Suppressor macrophage treated with lipopolysaccharide for 1 hour (primary cell): ENCODE results near the gene BCAP29.
"Not testable (repeated sequence)": the region's sequence is repeated elsewhere in the genome, so short reads cannot be mapped to it uniquely, and the experiment has no call there.

Experiments
- DNase-seq, 3 donors: peaks; one replicate each; pipeline ENCODE4 v3.0.0-alpha.2; 2020 to 2022

Gene BCAP29

GRCh38 chr7:107627002-107627401, 47.0 kb downstream of the BCAP29 start:
- no peak for DNase-seq

- DNase-seq: peak; percentile 26 to 43 (median 32)
Measured at GRCh38 chr7:107628461-107629064, 48.5 kb downstream of the BCAP29 start.

- no peak for DNase-seq
Measured at GRCh38 chr7:107630342-107630741, 50.3 kb downstream of the BCAP29 start.

- DNase-seq: peak in 1 of 3 donors; percentile 8
Measured at GRCh38 chr7:107631588-107632491, 51.8 kb downstream of the BCAP29 start.

GRCh38 chr7:107632492-107632865, 52.4 kb downstream of the BCAP29 start:
- DNase-seq: no peak

- peak; percentile 28 to 67 (median 62) for DNase-seq
Measured at GRCh38 chr7:107638594-107638993, 58.5 kb downstream of the BCAP29 start.

- not testable (repeated sequence) for DNase-seq
Measured at GRCh38 chr7:107639070-107639469, 59.0 kb downstream of the BCAP29 start.

- DNase-seq: no peak
Measured at GRCh38 chr7:107641676-107642075, 61.6 kb downstream of the BCAP29 start.

GRCh38 chr7:107642501-107642900, 62.5 kb downstream of the BCAP29 start:
- DNase-seq: no peak

GRCh38 chr7:107643407-107643806, 63.4 kb downstream of the BCAP29 start:
- DNase-seq: no peak

- no peak for DNase-seq
Measured at GRCh38 chr7:107643938-107644308, 63.9 kb downstream of the BCAP29 start.

- DNase-seq: peak in 2 of 3 donors; percentile 10 to 28
Measured at GRCh38 chr7:107644309-107644974, 64.4 kb downstream of the BCAP29 start.

GRCh38 chr7:107652642-107653041, 72.6 kb downstream of the BCAP29 start:
- DNase-seq: no peak

- no peak for DNase-seq
Measured at GRCh38 chr7:107658467-107658866, 78.4 kb downstream of the BCAP29 start.

- DNase-seq: peak in 1 of 3 donors; percentile 54
Measured at GRCh38 chr7:107659666-107660065, 79.6 kb downstream of the BCAP29 start.

GRCh38 chr7:107660381-107661080, 80.5 kb downstream of the BCAP29 start, which contains the start of gene SLC26A4:
Gene SLC26A4, plus strand, starts transcription at chr7:107660828. Its CDS starts 814 bp downstream, at chr7:107661642.
- DNase-seq: no peak

GRCh38 chr7:107661081-107661864, 81.2 kb downstream of the BCAP29 start:
- DNase-seq: peak in 2 of 3 donors; percentile 24 to 41

- no peak for DNase-seq
Measured at GRCh38 chr7:107661865-107662379, 81.9 kb downstream of the BCAP29 start.

GRCh38 chr7:107663196-107663595, 83.2 kb downstream of the BCAP29 start:
- DNase-seq: no peak

- no peak for DNase-seq
Measured at GRCh38 chr7:107666790-107667189, 86.7 kb downstream of the BCAP29 start.

GRCh38 chr7:107667341-107667740, 87.3 kb downstream of the BCAP29 start:
- DNase-seq: no peak

GRCh38 chr7:107668296-107668695, 88.2 kb downstream of the BCAP29 start:
- DNase-seq: no peak
